IMR-90 (cell line): ENCODE measurements around the gene HHIPL1. TPM values are rescaled to one million over a fixed set of nuclear protein-coding genes. Genes with fewer than 3 reads are reported as not detected.

ENCODE experiments used
- ATAC-seq: fragments of 200-7000 bp; cut with Tn5 transposase; 2 replicates; pipeline ENCODE4 v1.9.1; 2020; ENCODE audit warnings: low read depth, mild to moderate bottlenecking, moderate library complexity
- BruUV-seq: library from RNA; stranded (reverse); fragments of 400-500 nt; replicated peaks from 2 replicates; lab custom pipeline; 2021; lab: Mats Ljungman, UMichigan
- CTCF ChIA-PET: fragments of 300-600 bp; formaldehyde crosslinking; extraction: SDS; loops from one replicate; lab custom pipeline; 2021; ENCODE audit warnings: antibody characterized with exemption; lab: Yijun Ruan, JAX
- POLR2A ChIA-PET: fragments of 300-600 bp; sonication (Branson Sonifier 250); formaldehyde crosslinking; loops from one replicate; lab custom pipeline; 2022; ENCODE audit warnings: antibody characterized with exemption; ENCODE audit not compliant: unreplicated experiment; lab: Charles Lee
- DNase-seq: peaks from one replicate; pipeline ENCODE4 v3.0.0; 2013
- H2AFZ ChIP-seq: replicated peaks from 2 replicates; pipeline ENCODE3; 2013; ENCODE audit warnings: low read length, mild to moderate bottlenecking; ENCODE audit not compliant: poor library complexity
- H2AK5ac ChIP-seq: 2 replicates; pipeline ENCODE4 v1.6.1; 2013; ENCODE audit warnings: low read depth, low read length, inconsistent platforms
- H2AK9ac ChIP-seq: replicated peaks from 2 replicates; pipeline ENCODE3; 2013; ENCODE audit warnings: mild to moderate bottlenecking, low read depth, low read length, moderate library complexity; ENCODE audit not compliant: poor library complexity
- H2BK120ac ChIP-seq: 2 replicates; pipeline ENCODE4 v1.6.1; 2013; ENCODE audit warnings: low read depth, low read length, inconsistent platforms
- H2BK15ac ChIP-seq: 3 replicates; pipeline ENCODE4 v1.6.1; 2013; ENCODE audit warnings: low read depth, low read length, inconsistent platforms
- H2BK20ac ChIP-seq: 2 replicates; pipeline ENCODE4 v1.6.1; 2013; ENCODE audit warnings: low read depth, mild to moderate bottlenecking, inconsistent platforms, low read length, moderate library complexity
- H2BK5ac ChIP-seq: 2 replicates; pipeline ENCODE4 v1.6.1; 2013; ENCODE audit warnings: mild to moderate bottlenecking, low read depth, low read length, inconsistent platforms; ENCODE audit not compliant: poor library complexity, severe bottlenecking
- H3K14ac ChIP-seq: replicated peaks from 2 replicates; pipeline ENCODE4 v1.6.1; 2013; ENCODE audit warnings: low read depth, low read length, inconsistent platforms
- H3K18ac ChIP-seq: 2 replicates; pipeline ENCODE4 v1.6.1; 2013; ENCODE audit warnings: low read depth, low read length, control low read depth
- H3K23ac ChIP-seq: 2 replicates; pipeline ENCODE4 v1.6.1; 2013; ENCODE audit warnings: low read depth, low read length, inconsistent platforms
- H3K27ac ChIP-seq: 2 replicates; pipeline ENCODE4 v1.5.1; 2013; ENCODE audit warnings: mild to moderate bottlenecking, control low read depth, low read length; ENCODE audit not compliant: insufficient read depth
- H3K27me3 ChIP-seq: 2 replicates; pipeline ENCODE4 v1.6.1; 2013; ENCODE audit warnings: low read length; ENCODE audit not compliant: control insufficient read depth, insufficient read depth
- H3K36me3 ChIP-seq: 2 replicates; pipeline ENCODE4 v1.6.1; 2013; ENCODE audit warnings: low read length, mixed read lengths; ENCODE audit not compliant: control insufficient read depth, insufficient read depth
- H3K4ac ChIP-seq: 2 replicates; pipeline ENCODE4 v1.6.1; 2013; ENCODE audit warnings: low read depth, low read length, inconsistent platforms
- H3K4me1 ChIP-seq: 2 replicates; pipeline ENCODE4 v1.6.1; 2013; ENCODE audit warnings: low read length, mixed read lengths; ENCODE audit not compliant: control insufficient read depth, insufficient read depth
- H3K4me2 ChIP-seq: 2 replicates; pipeline ENCODE4 v1.6.1; 2013; ENCODE audit warnings: low read depth, mild to moderate bottlenecking, control low read depth, low read length, moderate library complexity
- H3K4me3 ChIP-seq: 2 replicates; pipeline ENCODE4 v1.5.1; 2013; ENCODE audit warnings: low read depth, mild to moderate bottlenecking, control low read depth, low read length, moderate library complexity; ENCODE audit not compliant: insufficient read depth
- H3K56ac ChIP-seq: 2 replicates; pipeline ENCODE4 v1.6.1; 2013; ENCODE audit warnings: low read length, inconsistent platforms; ENCODE audit not compliant: insufficient read depth; ENCODE audit errors: extremely low read depth
- H3K79me1 ChIP-seq, 2 experiments: 2 replicates each; pipeline ENCODE4 v1.6.1; 2013; ENCODE audit warnings: low read length in 2 of 2, inconsistent platforms in 1 of 2, low read depth in 1 of 2
- H3K9ac ChIP-seq: 2 replicates; pipeline ENCODE4 v1.6.1; 2013; ENCODE audit warnings: low read depth, low read length, control low read depth
- H3K9me1 ChIP-seq: 2 replicates; pipeline ENCODE4 v1.6.1; 2013; ENCODE audit warnings: low read length, inconsistent platforms; ENCODE audit not compliant: insufficient read depth
- H3K9me3 ChIP-seq: 2 replicates; pipeline ENCODE4 v1.6.1; 2013; ENCODE audit warnings: low read length; ENCODE audit not compliant: control insufficient read depth, insufficient read depth
- H4K20me1 ChIP-seq: 2 replicates; pipeline ENCODE4 v1.6.1; 2013; ENCODE audit warnings: low read length, inconsistent platforms; ENCODE audit not compliant: insufficient read depth
- H4K5ac ChIP-seq: 2 replicates; pipeline ENCODE4 v1.6.1; 2013; ENCODE audit warnings: mild to moderate bottlenecking, low read depth, low read length, control low read depth
- H4K8ac ChIP-seq, 2 experiments: 2 replicates each; pipeline ENCODE4 v1.6.1; 2013; ENCODE audit warnings: low read depth in 2 of 2, low read length in 2 of 2, control low read depth in 1 of 2, inconsistent platforms in 1 of 2
- H4K91ac ChIP-seq: 2 replicates; pipeline ENCODE4 v1.6.1; 2013; ENCODE audit warnings: low read depth, low read length, inconsistent platforms; ENCODE audit not compliant: insufficient read depth
- CEBPB ChIP-seq: IDR thresholded peaks from 2 replicates; pipeline ENCODE4 v1.6.1; 2012; ENCODE audit warnings: low read depth, low read length, improper control_type of control experiment
- MAFK ChIP-seq: IDR thresholded peaks from 2 replicates; pipeline ENCODE4 v1.6.1; 2012; ENCODE audit warnings: low read depth, low read length, improper control_type of control experiment
- MAZ ChIP-seq: IDR thresholded peaks from 2 replicates; pipeline ENCODE4 v1.6.1; 2012; ENCODE audit warnings: low read depth, mild to moderate bottlenecking, low read length, improper control_type of control experiment, moderate library complexity, borderline replicate concordance
- RFX5 ChIP-seq: IDR thresholded peaks from 2 replicates; pipeline ENCODE4 v1.8.0; 2012; ENCODE audit warnings: low read depth, mild to moderate bottlenecking, low read length, moderate library complexity
- WGBS, 2 experiments: methylation state at CpG; one replicate each; pipeline versions ENCODE4 v1.1.5 to v1.1.7; 2013; ENCODE audit warnings: missing lambda C conversion rate in 2 of 2; ENCODE audit not compliant: insufficient read length in 1 of 2; ENCODE audit errors: extremely low coverage in 2 of 2; 5-methylcytosine and 5-hydroxymethylcytosine counted together
- dilution Hi-C: fragments of 300-500 bp; cut with HindIII; formaldehyde crosslinking; loops from one replicate; pipeline ENCODE4 v1.14.3; 2018; ENCODE audit warnings: low sequenced_read_pairs; ENCODE audit not compliant: unreplicated experiment
- in situ Hi-C: fragments of 300-500 bp; cut with MboI; formaldehyde crosslinking; loops from 3 replicates; pipeline ENCODE4 v1.14.3; 2019; ENCODE audit warnings: low sequenced_read_pairs, inconsistent platforms, mixed read lengths
- intact Hi-C: fragments of 100-400 bp; cut with micrococcal nuclease; formaldehyde crosslinking; loops from 2 replicates; pipeline ENCODE4 v1.10.0; 2022
- polyA plus RNA-seq, 3 experiments: library from polyadenylated mRNA; depleted of rRNA; stranded (reverse); fragments of >200 nt; gene quantifications; 2 replicates each; pipeline ENCODE4 v1.2.3, GENCODE V29; 2012; ENCODE audit warnings: low replicate concordance in 1 of 3
- total RNA-seq: library from RNA; depleted of rRNA; stranded (reverse); fragments of >200 nt; gene quantifications from 2 replicates; pipeline ENCODE4 v1.2.3, GENCODE V29; 2012
- TF ChIP-seq, protein P1 (sequence below): conservative IDR thresholded peaks from 2 replicates; pipeline ENCODE4 v1.5.1; 2012; ENCODE audit warnings: mild to moderate bottlenecking, low read depth, low read length, improper control_type of control experiment

Gene HHIPL1
- total and polyA plus RNA-seq, 2 of the 4 experiments (the other 2 are of a cell fraction) = 0.65 to 0.72 TPM

DNA sequence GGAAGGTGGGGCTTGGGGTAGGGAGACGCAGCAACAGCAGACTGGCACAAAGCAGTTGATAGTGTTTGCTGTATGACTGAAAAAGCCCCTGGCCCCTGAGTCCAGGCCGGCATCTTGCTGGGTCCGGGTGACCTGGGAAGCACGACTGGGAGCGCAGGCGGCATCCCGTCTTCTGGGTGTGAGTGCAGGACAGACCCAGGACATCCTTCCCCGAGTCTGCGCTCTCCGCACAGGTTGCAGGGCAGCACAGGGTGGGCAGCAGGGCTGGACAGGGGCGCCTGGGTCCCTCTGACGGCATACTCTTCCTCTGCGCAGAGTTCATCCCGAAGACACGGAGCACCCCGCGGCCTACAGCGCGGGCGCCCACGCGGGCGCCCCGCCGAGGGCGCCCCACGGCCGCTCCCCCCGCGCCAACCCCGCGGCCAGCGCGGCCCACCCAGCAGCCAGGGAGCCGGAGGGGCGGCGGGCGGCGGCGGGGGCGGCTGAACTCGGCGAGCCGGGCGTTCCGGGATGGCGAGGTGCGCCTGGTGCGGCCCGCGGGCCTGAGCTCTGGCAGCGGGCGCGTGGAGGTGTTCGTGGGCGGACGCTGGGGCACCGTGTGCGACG lies 29.9 kb downstream of the HHIPL1 start:
- Histone ChIP-seq H3K27me3 (peaks cover 12% of the 10 kb centered on the region; the same call in 1 of the 2 replicates), H2BK5ac (no peak overlapping the region), H3K4ac (no peak overlapping the region), H2AFZ (peak overlapping the region; percentile 27), H3K4me1 (no peaks in the 10 kb centered on the region; the same call in 1 of the 2 replicates), H3K9me1 (no peaks in the 10 kb centered on the region), H2BK120ac (no peak overlapping the region), H3K56ac (no peak overlapping the region), H4K20me1 (no peaks in the 10 kb centered on the region), H4K8ac (no peak overlapping the region), H3K4me2 (no peak overlapping the region), H3K9ac (no peak overlapping the region), H3K18ac (no peak overlapping the region), H2BK15ac (no peak overlapping the region), H2AK9ac (no peak overlapping the region), H4K5ac (no peak overlapping the region), H3K27ac (no peak overlapping the region), H3K9me3 (peaks cover 18% of the 10 kb centered on the region), H4K91ac (no peak overlapping the region), H3K14ac (no peak overlapping the region), H2BK20ac (no peak overlapping the region), H3K23ac (no peak overlapping the region), H3K79me1 (no peaks in the 10 kb centered on the region), H3K4me3 (no peak overlapping the region), H2AK5ac (no peak overlapping the region), H3K36me3 (no peaks in the 10 kb centered on the region)
- no peak for DNase-seq
- no TSS peak for BruUV-seq
- ChIA-PET CTCF (no interaction called here), POLR2A (no interaction called here)
- no peak for ATAC-seq
- in situ Hi-C loops = no loop called here
- WGBS, 2 experiments = 44% methylated on average over 59 of the region's 60 CpGs; no CpG with 5 or more reads in 1 of the 2 experiments
- dilution Hi-C loops = no loop called here
- TF ChIP-seq CEBPB (no peak), MAZ (no peak), MAFK (no peak), RFX5 (no peak)
- TF ChIP-seq, protein P1, sequence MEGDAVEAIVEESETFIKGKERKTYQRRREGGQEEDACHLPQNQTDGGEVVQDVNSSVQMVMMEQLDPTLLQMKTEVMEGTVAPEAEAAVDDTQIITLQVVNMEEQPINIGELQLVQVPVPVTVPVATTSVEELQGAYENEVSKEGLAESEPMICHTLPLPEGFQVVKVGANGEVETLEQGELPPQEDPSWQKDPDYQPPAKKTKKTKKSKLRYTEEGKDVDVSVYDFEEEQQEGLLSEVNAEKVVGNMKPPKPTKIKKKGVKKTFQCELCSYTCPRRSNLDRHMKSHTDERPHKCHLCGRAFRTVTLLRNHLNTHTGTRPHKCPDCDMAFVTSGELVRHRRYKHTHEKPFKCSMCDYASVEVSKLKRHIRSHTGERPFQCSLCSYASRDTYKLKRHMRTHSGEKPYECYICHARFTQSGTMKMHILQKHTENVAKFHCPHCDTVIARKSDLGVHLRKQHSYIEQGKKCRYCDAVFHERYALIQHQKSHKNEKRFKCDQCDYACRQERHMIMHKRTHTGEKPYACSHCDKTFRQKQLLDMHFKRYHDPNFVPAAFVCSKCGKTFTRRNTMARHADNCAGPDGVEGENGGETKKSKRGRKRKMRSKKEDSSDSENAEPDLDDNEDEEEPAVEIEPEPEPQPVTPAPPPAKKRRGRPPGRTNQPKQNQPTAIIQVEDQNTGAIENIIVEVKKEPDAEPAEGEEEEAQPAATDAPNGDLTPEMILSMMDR = no peak
- intact Hi-C loops = no loop called here
